Measurements from ENCODE around the gene PCP2.

The PCP2 gene

DNA sequence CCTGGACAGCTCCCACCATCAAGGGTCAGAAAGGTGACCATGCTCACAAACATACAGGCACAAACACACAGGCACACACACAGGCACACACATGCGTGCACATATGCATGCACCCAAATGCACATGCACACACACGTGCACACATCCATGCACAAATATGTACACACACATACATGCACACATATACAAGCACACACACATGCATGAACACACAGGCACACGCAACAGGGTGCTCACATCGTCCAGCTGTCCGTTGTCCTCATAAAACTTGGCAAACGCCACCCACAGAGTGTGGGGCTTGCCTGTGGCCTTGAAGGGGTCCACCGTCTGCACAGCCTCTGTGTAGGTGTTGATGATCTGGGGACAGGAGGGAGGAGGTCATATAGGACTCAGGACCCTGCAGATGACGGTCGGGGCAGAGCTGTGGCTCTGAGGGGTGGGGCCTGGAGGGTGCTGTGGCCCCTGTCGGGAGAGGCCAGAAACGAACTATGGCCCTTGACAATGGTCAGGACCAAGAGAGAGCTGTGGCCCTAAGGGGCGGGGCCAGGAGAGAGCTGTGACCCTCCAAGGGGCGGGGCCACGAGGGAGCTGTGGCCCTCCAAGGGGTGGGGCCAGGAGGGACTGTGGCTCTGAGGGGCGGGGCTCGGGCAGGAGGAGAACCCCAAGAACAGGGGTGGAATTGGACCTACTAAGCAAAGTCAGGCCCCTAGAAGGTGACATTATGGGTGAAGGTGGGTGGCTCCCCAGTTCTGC lies 10.4 kb downstream of the PCP2 start:
- no peak for FAIRE-seq

DNA sequence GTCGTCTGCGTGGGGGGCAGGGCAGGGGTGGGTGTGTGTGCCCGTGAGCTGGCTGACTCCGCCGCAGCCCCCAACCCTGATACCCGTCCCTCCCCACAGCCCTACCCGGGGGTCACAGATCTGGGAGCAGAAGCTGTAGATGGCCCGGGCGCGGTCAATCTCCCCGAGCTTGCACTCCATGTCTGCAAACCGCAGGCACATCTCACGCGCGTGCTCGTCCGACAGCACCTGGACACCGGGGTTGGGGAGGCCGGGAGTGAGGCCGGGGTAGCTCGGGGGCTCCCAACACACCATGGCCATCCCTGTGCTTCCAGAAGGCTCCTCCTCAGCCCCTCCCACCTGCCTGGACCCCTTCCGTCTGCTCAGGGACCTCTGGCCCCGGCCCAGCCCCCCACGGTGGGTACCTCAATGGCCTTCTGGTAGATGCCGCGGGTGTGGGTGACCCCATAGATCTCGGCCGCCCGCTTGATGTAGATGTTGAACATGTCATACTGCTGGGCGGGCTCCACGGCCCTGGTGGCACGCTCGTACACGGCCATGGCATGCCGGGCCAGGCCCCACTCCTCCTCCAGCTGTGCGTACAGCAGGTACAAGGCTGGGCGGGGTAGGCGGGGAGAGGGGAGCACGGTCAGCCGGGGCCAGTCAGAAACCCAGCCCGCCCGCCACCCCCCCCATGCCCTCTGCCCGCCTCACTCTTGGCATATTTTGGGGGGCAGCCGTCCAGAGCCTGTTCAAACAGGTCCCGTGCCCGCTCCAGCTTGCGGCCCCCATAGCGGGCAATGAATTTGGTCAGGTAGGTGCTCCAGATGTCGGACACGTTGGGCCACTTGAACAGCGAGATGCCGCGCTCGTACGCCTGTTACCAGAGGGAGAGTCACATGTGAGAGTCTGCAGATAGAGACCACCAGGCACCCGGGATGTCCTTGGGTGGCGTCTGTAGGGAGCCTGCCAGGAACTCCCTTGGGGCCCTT lies 12.8 kb downstream of the PCP2 start:
- FAIRE-seq (no peak), DNase-seq (ENCODE audit: insufficient read length, low spot score) (no peak)
- TF ChIP-seq, protein P1, sequence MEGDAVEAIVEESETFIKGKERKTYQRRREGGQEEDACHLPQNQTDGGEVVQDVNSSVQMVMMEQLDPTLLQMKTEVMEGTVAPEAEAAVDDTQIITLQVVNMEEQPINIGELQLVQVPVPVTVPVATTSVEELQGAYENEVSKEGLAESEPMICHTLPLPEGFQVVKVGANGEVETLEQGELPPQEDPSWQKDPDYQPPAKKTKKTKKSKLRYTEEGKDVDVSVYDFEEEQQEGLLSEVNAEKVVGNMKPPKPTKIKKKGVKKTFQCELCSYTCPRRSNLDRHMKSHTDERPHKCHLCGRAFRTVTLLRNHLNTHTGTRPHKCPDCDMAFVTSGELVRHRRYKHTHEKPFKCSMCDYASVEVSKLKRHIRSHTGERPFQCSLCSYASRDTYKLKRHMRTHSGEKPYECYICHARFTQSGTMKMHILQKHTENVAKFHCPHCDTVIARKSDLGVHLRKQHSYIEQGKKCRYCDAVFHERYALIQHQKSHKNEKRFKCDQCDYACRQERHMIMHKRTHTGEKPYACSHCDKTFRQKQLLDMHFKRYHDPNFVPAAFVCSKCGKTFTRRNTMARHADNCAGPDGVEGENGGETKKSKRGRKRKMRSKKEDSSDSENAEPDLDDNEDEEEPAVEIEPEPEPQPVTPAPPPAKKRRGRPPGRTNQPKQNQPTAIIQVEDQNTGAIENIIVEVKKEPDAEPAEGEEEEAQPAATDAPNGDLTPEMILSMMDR (IDR thresholded peaks at IDR 0.05; ENCODE audit: insufficient read depth, missing control alignments) = no peak

More for the DNA sequence above, 10.4 kb downstream of the PCP2 start:
- DNase-seq (ENCODE audit: insufficient read length, low spot score) = no peak
- TF ChIP-seq, protein P1 (IDR thresholded peaks at IDR 0.05; ENCODE audit: insufficient read depth, missing control alignments) = no peak

DNA sequence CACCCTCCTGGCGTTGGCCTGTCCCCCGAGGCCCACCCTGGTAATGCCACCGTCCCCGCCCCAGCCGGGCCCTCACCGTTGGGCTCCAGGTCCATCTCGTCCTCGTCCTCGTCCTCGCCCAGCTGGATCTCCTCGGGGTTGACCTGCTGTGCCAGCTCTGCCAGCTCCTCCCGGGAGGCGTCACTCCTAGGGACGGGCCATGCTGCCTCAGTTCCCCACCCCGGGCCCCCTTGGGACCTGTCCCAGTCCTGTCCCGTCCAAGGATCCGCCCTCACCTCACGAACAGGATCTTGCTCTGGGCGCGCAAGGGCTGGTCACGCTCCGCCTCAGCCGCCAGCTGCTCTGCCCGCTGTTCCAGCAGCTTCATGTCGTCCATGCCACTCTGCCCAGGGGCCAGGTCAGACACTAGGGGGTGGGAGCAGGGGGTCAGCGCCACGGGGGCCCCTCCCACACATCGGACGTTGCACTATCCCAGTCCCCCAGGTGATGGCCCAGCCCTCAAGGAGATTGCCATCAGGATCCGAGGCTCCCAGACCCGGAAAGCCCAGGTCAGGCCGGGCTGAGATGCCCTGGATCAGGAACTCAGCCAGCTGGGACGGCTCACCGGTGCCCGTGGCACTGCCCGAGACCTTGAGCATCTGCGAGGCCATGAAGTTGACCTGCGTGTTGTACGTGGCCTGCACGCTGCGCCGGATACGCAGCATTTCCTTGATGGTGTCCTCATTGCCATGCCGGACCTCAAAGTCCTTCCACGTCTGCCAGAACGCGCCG lies 13.7 kb downstream of the PCP2 start:
- FAIRE-seq (no peak), DNase-seq (ENCODE audit: insufficient read length, low spot score) (no peak)
- TF ChIP-seq, protein P1 (IDR thresholded peaks at IDR 0.05; ENCODE audit: insufficient read depth, missing control alignments) = no peak

DNA sequence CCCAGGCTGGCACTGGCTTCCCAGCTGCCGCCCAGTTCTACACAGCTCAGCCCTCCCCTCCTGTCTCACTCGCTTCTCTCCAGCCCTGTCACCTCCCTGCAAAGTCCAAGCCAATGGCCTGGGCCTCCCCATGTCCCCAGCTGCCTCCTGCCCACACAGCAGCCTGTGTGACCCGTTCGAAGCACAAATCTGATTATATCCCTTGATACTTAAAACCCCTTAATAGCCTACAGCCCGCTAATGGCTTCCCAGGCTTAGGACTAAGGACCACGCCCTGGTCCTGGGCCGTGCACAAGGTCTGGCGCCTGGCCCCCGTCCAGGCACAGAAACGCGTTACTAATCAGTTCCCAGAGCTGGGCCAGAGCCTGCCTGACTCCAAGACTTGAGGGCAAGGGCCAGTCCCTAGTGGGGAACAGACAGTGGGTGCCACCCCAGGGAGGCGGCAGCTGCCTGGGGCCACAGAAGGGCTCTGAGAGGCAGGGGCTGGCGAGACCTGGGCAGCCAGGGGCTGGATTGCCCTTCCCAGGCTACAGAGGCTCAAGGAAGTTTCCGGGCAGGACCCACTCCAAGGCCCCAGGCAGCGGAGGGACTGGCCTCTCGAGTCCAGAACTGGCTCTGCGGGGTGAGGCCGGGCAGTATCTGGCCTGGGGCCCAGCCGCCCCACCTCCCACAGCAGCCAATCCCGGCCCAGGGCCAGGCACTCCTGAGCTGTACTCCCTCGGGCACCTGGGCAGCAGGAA lies 14.6 kb downstream of the PCP2 start:
- FAIRE-seq (peak; percentile 21), DNase-seq (ENCODE audit: insufficient read length, low spot score) (peak; percentile 97)
- TF ChIP-seq, protein P1 (IDR thresholded peaks at IDR 0.05; ENCODE audit: insufficient read depth, missing control alignments) = no peak

DNA sequence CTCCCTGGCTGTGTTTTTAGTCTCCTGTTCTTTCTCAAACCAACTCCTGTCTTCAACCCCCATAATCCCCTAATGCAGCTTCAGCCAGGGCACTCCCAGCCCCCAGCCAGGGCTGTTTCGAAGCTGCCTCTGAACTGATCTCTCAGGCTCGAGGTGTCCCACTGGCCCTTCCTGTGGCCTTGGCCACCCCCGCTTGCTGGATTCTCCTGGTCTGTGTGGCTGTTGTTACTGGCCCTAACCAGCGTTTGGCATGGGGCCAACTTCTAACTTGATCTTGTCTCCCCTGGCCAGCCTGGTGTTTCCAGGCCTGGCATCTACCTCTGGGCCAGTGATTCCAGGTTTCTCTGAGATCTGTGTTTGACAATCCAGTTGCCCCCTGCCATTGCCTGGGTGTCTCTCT lies 15.2 kb downstream of the PCP2 start:
- DNase-seq (ENCODE audit: insufficient read length, low spot score) = no peak
- no peak for FAIRE-seq
- TF ChIP-seq, protein P1 (IDR thresholded peaks at IDR 0.05; ENCODE audit: insufficient read depth, missing control alignments) = no peak

DNA sequence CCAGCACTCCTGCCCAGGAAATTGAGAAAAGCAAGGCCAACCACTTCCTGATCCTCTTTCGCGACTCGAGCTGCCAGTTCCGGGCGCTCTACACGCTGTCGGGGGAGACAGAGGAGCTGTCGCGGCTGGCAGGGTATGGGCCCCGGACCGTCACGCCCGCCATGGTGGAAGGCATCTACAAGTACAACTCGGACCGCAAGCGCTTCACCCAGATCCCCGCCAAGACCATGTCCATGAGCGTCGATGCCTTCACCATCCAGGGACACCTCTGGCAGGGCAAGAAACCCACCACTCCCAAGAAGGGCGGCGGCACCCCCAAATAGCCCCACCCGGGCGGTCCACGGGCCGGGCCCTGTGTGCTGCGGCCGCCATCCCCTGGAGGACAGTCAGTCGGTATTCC lies 15.8 kb downstream of the PCP2 start:
- no peak for FAIRE-seq
- TF ChIP-seq, protein P1 (IDR thresholded peaks at IDR 0.05; ENCODE audit: insufficient read depth, missing control alignments) = no peak
- no peak for DNase-seq (ENCODE audit: insufficient read length, low spot score)

Measured in D721Med (cell line).